GM12878 (cell line): ENCODE measurements around the gene KIF23.

ENCODE experiments used
- CREM ChIP-seq: IDR thresholded peaks from 2 replicates; pipeline ENCODE4 v1.6.1; 2014; ENCODE audit warnings: antibody characterized with exemption, low read depth
- CTCF ChIP-seq, 3 experiments: IDR thresholded peaks in 2 of 3; conservative IDR thresholded peaks in 1 of 3; 2 replicates each; pipeline ENCODE4 v1.5.1; 2011; ENCODE audit warnings: low read depth in 3 of 3, low read length in 3 of 3, mild to moderate bottlenecking in 3 of 3, control low read depth in 2 of 3, moderate library complexity in 2 of 3, inconsistent platforms in 1 of 3, mixed read lengths in 1 of 3; ENCODE audit not compliant: control insufficient read depth in 2 of 3, insufficient read depth in 1 of 3; ENCODE audit errors: extremely low read depth in 1 of 3
- GABPA ChIP-seq: IDR thresholded peaks from 2 replicates; pipeline ENCODE4 v1.6.1; 2014; ENCODE audit warnings: antibody characterized with exemption, low read depth, mild to moderate bottlenecking, inconsistent platforms
- SMARCA5 ChIP-seq: fragments of 450-650 bp; IDR thresholded peaks from 2 replicates; pipeline ENCODE4 v1.6.1; 2017; ENCODE audit warnings: mild to moderate bottlenecking
- ZNF207 ChIP-seq: fragments of 450-650 bp; IDR thresholded peaks from 2 replicates; pipeline ENCODE4 v1.6.1; 2014; ENCODE audit warnings: antibody characterized with exemption, mild to moderate bottlenecking, borderline replicate concordance
- ZNF687 ChIP-seq: fragments of 450-650 bp; IDR thresholded peaks from 2 replicates; pipeline ENCODE4 v1.6.1; 2017; ENCODE audit warnings: mild to moderate bottlenecking, moderate library complexity

GRCh38 chr15:69393831-69394491, 20.2 kb upstream of the KIF23 start:
- no peak for TF ChIP-seq ZNF687
- no peak for TF ChIP-seq ZNF207
- no peak for TF ChIP-seq CTCF (IDR thresholded peaks at IDR 0.05 in 2 of 3, conservative IDR thresholded peaks at IDR 0.05 in 1 of 3; ENCODE audit: control insufficient read depth in 2 of 3, extremely low read depth in 1 of 3, insufficient read depth in 1 of 3, low read depth in 3 of 3, low read length in 3 of 3)
- TF ChIP-seq CREM: no peak
- no peak for TF ChIP-seq GABPA
- no peak for TF ChIP-seq SMARCA5
